Gastroesophageal sphincter (tissue), 4 donors: ENCODE data around the gene NAV2. TPM values are rescaled to one million over a fixed set of nuclear protein-coding genes. Genes with fewer than 3 reads are reported as not detected.

Source experiments
- ATAC-seq: fragments of 150-250 bp; one replicate; pipeline ENCODE4 v1.9.1; 2016; ENCODE audit warnings: mild to moderate bottlenecking, moderate library complexity
- H3K27ac ChIP-seq, 4 donors: fragments of 200-600 bp; sonication (generic) in 3 of 4; 1 replicate in 3 of 4; 2 replicates in 1 of 4; pipeline ENCODE4 v1.5.1; 2016 to 2019
- H3K27me3 ChIP-seq: fragments of 200-600 bp; sonication (generic); one replicate; pipeline ENCODE4 v1.5.1; 2019
- H3K36me3 ChIP-seq, 2 donors: fragments of 200-600 bp; sonication (generic); one replicate each; pipeline ENCODE4 v1.5.1; 2019; ENCODE audit warnings: control low read depth in 1 of 2
- H3K4me1 ChIP-seq, 3 donors: fragments of 200-600 bp; sonication (generic); 1 replicate in 2 of 3; 2 replicates in 1 of 3; pipeline ENCODE4 v1.5.1; 2016 to 2019; ENCODE audit warnings: control low read depth in 2 of 3
- H3K4me3 ChIP-seq, 2 donors: fragments of 200-600 bp; sonication (generic); one replicate each; pipeline ENCODE4 v1.5.1; 2019; ENCODE audit warnings: mild to moderate bottlenecking in 1 of 2, moderate library complexity in 1 of 2
- H3K9me3 ChIP-seq, 3 donors: fragments of 200-600 bp; sonication (generic); one replicate each; pipeline ENCODE4 v1.5.1; 2017 to 2019; ENCODE audit warnings: control low read depth in 2 of 3
- EP300 ChIP-seq: sonication (generic); formaldehyde crosslinking; IDR thresholded peaks from one replicate; pipeline ENCODE4 v1.6.1; 2017; ENCODE audit warnings: antibody characterized with exemption, mild to moderate bottlenecking
- POLR2A ChIP-seq, 2 donors: fragments of 450-650 bp; IDR thresholded peaks; one replicate each; pipeline ENCODE4 v1.6.1; 2017; ENCODE audit warnings: antibody characterized with exemption in 2 of 2, mild to moderate bottlenecking in 2 of 2, moderate library complexity in 1 of 2
- POLR2AphosphoS5 ChIP-seq: sonication (generic); formaldehyde crosslinking; IDR thresholded peaks from one replicate; pipeline ENCODE4 v1.6.1; 2017; ENCODE audit warnings: antibody characterized with exemption
- WGBS, 2 donors: methylation state at CpG; one replicate each; pipeline ENCODE4 v1.1.5; 2018; ENCODE audit warnings: low coverage in 1 of 2; 5-methylcytosine and 5-hydroxymethylcytosine counted together
- total RNA-seq, 4 donors: library from RNA; depleted of rRNA; stranded (reverse); fragments of >200 nt; gene quantifications; one replicate each; pipeline ENCODE4 v1.1.0, GENCODE V29; 2016
- TF ChIP-seq, protein P1 (sequence below), 4 experiments: fragments of 200-600 bp in 2 of 4; fragments of 450-650 bp in 2 of 4; sonication (generic) in 1 of 4; IDR thresholded peaks; one replicate each; pipeline ENCODE4 v1.5.1; 2017 to 2019; ENCODE audit warnings: antibody characterized with exemption in 4 of 4, mild to moderate bottlenecking in 2 of 4, moderate library complexity in 2 of 4

Gene NAV2
- total RNA-seq, 4 donors from 2014 or later: 19.5 to 57.1 (median 43.4) TPM

DNA sequence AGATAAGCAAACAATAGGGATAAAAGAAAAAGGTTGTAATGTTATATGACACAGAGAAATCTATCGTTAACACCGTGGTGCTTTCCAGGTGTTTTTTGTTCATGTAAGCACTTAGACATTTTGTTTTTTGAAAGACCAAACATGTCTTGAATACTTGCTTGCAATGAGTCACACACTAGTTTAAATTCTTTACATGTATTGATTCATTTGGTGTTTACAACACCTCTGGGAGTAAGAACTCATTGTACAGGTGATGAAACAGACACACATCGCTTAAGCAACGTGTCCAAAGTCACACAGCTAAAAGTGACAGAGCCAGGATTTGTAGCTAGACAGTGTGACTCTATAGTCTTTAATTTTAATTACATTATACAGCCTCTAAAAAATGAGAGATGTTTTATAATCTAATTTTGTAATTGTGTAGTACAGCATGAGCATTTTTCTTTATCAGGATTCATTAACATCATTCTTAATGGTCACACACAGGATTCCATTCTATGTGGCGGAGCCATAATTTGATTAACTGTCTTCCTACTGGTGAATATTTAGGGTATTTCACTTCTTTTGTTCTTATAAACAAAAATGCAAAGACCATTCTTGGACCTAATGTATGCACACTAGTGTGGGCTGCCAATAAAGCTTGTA, 298.8 kb downstream of the NAV2 start:
- ATAC-seq: no peak
- no peak overlapping the region for H3K27ac ChIP-seq
- no peaks in the 10 kb centered on the region for H3K9me3 ChIP-seq
- H3K4me3 ChIP-seq: no peak overlapping the region
- H3K27me3 ChIP-seq: no peaks in the 10 kb centered on the region
- H3K36me3 ChIP-seq: peaks cover 0 to 7% of the 10 kb centered on the region in 2 donors
- WGBS, 2 donors: 56 to 59% methylated on average over 5 of the region's 5 CpGs
- peaks cover 6 to 63% (median 11%) of the 10 kb centered on the region in 3 donors for H3K4me1 ChIP-seq
- TF ChIP-seq EP300: no peak
- peak; percentile 5 for TF ChIP-seq POLR2AphosphoS5

DNA sequence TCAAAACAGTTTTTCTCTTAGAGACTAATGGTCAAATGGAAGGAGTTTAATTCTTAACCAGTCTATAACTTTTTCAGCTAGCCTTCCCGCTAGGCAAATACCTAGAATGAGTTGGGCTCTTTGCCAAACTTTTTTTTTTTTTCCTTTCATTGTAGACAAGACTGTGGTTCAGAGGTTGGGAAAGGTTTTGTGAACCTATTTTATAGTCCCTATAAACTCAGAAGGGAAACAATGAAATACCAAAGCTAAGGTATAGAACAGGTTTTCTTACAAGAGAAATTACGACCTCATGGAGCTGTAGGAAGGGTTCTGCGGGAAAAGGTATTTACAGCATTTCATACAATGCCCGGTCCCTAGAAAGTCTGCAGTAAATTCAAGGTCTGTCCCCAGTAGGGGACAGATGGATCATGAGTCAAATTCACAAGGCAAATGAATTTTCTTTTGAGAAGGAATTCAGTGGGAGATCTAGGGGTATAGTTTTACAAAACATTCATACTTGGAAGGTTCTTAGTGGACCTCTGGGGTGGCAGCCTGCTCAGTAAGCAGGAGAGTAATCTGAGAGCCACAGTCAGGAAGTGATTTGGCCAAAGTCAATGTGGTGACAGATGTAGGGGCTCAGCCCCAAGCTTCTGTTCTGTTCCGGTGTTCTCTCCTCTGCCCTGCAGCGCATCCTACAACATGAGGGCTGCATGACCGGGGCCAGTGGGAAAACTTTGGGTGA, 300.9 kb downstream of the NAV2 start:
- no peak for ATAC-seq
- WGBS, 2 donors: 75 to 80% methylated on average over 7 of the region's 7 CpGs

DNA sequence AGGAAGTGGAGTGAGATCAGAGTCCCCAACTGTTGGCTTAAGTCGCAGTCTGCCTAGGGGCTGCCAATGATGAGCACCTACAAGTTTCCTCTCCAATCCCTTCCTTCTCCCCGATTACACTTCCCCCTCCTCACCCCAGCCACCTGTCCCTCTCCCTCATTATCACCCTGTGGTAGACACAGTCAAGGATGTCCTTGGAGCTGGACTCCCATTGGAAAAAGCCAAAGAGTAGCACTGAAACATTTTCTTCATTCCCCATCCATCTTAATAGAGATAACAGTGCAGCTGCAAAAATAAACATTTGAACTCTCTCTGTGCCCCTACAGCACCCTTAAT, 301.4 kb downstream of the NAV2 start:
- no peaks in the 10 kb centered on the region for H3K36me3 ChIP-seq
- H3K27me3 ChIP-seq: no peaks in the 10 kb centered on the region
- no peak overlapping the region for H3K4me3 ChIP-seq
- H3K9me3 ChIP-seq: no peaks in the 10 kb centered on the region
- TF ChIP-seq POLR2A (IDR thresholded peaks at IDR 0.05): no peak
- TF ChIP-seq EP300: no peak
- TF ChIP-seq, protein P1, sequence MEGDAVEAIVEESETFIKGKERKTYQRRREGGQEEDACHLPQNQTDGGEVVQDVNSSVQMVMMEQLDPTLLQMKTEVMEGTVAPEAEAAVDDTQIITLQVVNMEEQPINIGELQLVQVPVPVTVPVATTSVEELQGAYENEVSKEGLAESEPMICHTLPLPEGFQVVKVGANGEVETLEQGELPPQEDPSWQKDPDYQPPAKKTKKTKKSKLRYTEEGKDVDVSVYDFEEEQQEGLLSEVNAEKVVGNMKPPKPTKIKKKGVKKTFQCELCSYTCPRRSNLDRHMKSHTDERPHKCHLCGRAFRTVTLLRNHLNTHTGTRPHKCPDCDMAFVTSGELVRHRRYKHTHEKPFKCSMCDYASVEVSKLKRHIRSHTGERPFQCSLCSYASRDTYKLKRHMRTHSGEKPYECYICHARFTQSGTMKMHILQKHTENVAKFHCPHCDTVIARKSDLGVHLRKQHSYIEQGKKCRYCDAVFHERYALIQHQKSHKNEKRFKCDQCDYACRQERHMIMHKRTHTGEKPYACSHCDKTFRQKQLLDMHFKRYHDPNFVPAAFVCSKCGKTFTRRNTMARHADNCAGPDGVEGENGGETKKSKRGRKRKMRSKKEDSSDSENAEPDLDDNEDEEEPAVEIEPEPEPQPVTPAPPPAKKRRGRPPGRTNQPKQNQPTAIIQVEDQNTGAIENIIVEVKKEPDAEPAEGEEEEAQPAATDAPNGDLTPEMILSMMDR (IDR thresholded peaks at IDR 0.05): no peak
- TF ChIP-seq POLR2AphosphoS5: no peak
- ATAC-seq: no peak
- peaks cover 0 to 38% (median 0%) of the 10 kb centered on the region in 3 donors for H3K4me1 ChIP-seq
- no peak overlapping the region for H3K27ac ChIP-seq
- WGBS, 2 donors: 42 to 45% methylated on average over 2 of the region's 2 CpGs

More for the DNA sequence above, 300.9 kb downstream of the NAV2 start:
- Histone ChIP-seq H3K27ac (no peak overlapping the region), H3K27me3 (no peaks in the 10 kb centered on the region), H3K36me3 (no peaks in the 10 kb centered on the region), H3K4me1 (peaks cover 0 to 43% (median 4%) of the 10 kb centered on the region in 3 donors), H3K4me3 (no peak overlapping the region), H3K9me3 (no peaks in the 10 kb centered on the region)
- TF ChIP-seq EP300: no peak
- TF ChIP-seq, protein P1 (IDR thresholded peaks at IDR 0.05): no peak
- no peak for TF ChIP-seq POLR2A (IDR thresholded peaks at IDR 0.05)
- TF ChIP-seq POLR2AphosphoS5: no peak

DNA sequence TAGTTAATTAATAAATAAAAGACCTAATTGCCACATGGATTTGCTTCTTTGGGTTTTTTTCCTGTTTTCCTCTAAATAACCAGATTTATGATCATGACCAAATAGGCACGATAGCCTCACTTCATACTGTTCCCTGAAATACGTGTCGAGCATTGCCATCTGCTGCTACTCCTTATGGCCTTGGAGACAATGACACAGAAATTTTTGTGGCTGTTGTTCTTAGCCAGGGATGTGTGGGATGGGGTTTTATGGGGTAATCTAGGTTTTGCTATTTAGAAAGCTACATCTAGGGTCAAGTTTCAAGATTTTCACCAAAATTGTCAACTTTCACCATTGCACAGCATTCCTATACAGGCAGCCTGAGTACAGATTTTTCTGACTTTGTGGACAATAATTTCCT, 302.5 kb downstream of the NAV2 start:
- ATAC-seq: no peak
- peaks cover 0 to 33% (median 0%) of the 10 kb centered on the region in 3 donors for H3K4me1 ChIP-seq
- H3K9me3 ChIP-seq: no peaks in the 10 kb centered on the region
- no peak overlapping the region for H3K27ac ChIP-seq
- H3K4me3 ChIP-seq: no peak overlapping the region
- no peaks in the 10 kb centered on the region for H3K36me3 ChIP-seq
- TF ChIP-seq POLR2AphosphoS5 (no peak), POLR2A (IDR thresholded peaks at IDR 0.05) (no peak), EP300 (no peak)
- TF ChIP-seq, protein P1 (IDR thresholded peaks at IDR 0.05): no peak
- no peaks in the 10 kb centered on the region for H3K27me3 ChIP-seq
- 83 to 93% methylated on average over 3 of the region's 3 CpGs for WGBS, 2 donors

DNA sequence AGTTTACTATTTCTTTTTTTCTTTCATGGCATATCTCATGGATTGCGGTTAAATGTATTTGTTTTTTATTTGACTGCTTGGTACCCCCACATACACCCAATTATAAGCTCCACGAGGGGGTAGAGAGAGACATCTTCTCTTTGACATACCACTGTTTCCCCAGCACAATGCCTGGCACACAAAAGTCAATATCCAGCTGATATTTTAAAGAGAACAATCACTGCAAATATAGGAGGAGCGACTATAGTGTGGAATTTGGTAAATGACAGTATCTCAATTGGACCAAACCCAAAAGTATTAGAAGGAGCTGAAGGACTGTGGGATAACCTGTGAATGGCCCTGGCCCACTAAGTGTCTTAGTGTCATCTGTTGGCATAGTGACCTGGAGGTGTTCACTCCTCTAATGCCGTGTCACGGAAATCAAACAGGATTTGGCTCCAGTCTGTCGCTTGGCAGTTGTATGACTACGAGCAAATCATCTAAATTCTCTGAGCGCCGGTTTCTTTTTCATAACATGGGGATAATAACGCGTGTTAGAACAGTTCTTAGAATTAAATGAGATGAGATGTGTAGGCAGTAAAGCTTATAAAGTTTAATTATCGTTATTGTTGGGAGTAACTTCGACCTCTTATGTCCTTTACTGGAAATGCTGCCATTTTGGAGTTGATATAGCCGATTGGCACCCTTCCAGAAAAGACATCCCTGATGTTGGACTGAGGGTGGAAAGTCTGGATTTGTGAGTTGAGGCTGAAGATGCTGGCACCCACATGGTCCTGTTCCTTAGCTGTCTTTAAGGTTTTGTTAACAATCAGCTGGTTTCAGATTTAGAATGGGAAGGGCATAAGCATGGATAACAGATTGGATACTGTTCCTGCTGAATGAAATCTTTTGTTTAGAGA, 303.1 kb downstream of the NAV2 start:
- 51 to 64% methylated on average over 10 to 14 of the region's 14 CpGs for WGBS, 2 donors
- H3K27me3 ChIP-seq: no peaks in the 10 kb centered on the region
- H3K9me3 ChIP-seq: no peaks in the 10 kb centered on the region
- H3K36me3 ChIP-seq: no peaks in the 10 kb centered on the region
- no peak overlapping the region for H3K4me3 ChIP-seq
- H3K27ac ChIP-seq: no peak overlapping the region
- no peak for ATAC-seq
- TF ChIP-seq EP300 (no peak), POLR2AphosphoS5 (no peak), POLR2A (IDR thresholded peaks at IDR 0.05) (no peak)
- TF ChIP-seq, protein P1 (IDR thresholded peaks at IDR 0.05): no peak
- H3K4me1 ChIP-seq: peaks cover 0 to 33% (median 0%) of the 10 kb centered on the region in 3 donors
